Measurements from ENCODE around the gene FGF3.
A peak's percentile ranks its signal among the peaks of the same experiment; 100 is the strongest.

The FGF3 gene

DNA sequence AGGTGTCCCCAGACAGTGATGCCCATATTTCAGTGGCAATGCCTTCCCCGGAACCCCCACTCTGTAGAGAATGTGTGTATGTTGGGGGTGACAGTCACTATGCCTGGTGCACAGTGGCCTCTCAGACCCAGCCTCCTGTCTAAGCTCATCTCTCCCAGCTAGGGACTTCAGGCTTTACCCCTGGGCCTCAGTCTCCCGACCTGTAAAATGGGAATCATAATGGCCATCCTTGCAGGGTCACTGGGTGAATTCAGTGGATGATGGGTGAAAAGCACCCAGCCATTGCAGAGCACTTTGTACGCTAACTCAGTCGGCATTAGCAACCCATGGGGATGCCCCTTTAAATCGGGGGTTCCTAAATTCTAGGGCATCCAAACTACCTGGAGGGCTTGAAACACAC is 18.9 kb downstream of the FGF3 start:
- Histone ChIP-seq H3K9ac (ENCODE audit: low read length) (no peak overlapping the region), H3K4me3 (ENCODE audit: low read depth in 1 of 2, low read length in 2 of 2) (no peak overlapping the region), H3K36me3 (ENCODE audit: insufficient read depth, low read length) (no peaks in the 10 kb centered on the region), H3K27me3 (ENCODE audit: control insufficient read depth in 1 of 2, insufficient read depth in 2 of 2, low read length in 2 of 2) (peaks cover 0 to 9% of the 10 kb centered on the region in 2 donors), H3K9me3 (ENCODE audit: low read length) (no peaks in the 10 kb centered on the region), H3K4me1 (ENCODE audit: insufficient read depth, low read length) (no peaks in the 10 kb centered on the region), H3K27ac (ENCODE audit: low read depth, low read length) (no peak overlapping the region)

DNA sequence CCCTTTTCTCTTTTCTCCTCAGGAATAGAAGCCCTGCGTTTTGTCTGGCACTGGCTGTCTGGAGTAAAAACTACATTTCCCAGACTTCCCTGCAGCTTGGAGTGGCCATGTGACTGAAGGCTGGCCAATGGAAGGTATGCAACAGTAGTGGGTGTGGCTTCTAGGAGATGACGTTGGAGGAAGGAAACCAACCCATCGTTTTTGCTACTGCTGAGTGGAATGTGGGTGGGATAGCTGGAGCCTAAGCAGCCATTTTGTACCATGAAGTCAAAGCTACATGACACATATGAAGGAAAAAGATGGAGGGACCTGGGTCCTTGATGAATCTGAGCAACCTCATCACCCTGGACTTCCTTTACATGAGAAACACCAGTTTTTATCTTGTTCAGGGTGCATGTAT is 19.6 kb downstream of the FGF3 start:
- Histone ChIP-seq H3K4me3 (ENCODE audit: low read depth in 1 of 2, low read length in 2 of 2) (no peak overlapping the region), H3K9me3 (ENCODE audit: low read length) (no peaks in the 10 kb centered on the region), H3K9ac (ENCODE audit: low read length) (no peak overlapping the region), H3K36me3 (ENCODE audit: insufficient read depth, low read length) (no peaks in the 10 kb centered on the region), H3K27me3 (ENCODE audit: control insufficient read depth in 1 of 2, insufficient read depth in 2 of 2, low read length in 2 of 2) (peaks cover 0 to 9% of the 10 kb centered on the region in 2 donors), H3K4me1 (ENCODE audit: insufficient read depth, low read length) (no peaks in the 10 kb centered on the region), H3K27ac (ENCODE audit: low read depth, low read length) (no peak overlapping the region)

DNA sequence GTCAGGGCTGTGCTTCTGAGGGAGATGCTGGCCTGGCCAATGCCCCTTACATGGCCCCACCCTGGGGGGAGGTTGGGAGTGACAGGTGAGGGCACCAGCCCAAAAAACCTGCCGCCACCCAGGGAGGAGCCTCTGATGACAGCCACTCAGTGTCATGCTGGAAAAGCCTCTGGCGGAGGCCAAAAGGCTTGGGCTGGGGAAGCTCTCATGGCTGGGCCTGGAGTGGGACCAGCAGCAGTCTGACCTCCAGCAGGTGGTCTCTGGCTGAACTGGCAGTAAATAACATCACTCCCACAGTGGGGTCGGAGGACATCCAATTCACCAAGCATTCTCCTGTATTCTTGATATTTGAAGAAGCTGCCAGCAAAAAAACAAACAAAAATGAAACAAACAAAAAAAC is 20.1 kb downstream of the FGF3 start:
- Histone ChIP-seq H3K4me3 (ENCODE audit: low read depth in 1 of 2, low read length in 2 of 2) (no peak overlapping the region), H3K4me1 (ENCODE audit: insufficient read depth, low read length) (no peaks in the 10 kb centered on the region), H3K9me3 (ENCODE audit: low read length) (no peaks in the 10 kb centered on the region), H3K27ac (ENCODE audit: low read depth, low read length) (no peak overlapping the region), H3K9ac (ENCODE audit: low read length) (no peak overlapping the region), H3K36me3 (ENCODE audit: insufficient read depth, low read length) (no peaks in the 10 kb centered on the region), H3K27me3 (ENCODE audit: control insufficient read depth in 1 of 2, insufficient read depth in 2 of 2, low read length in 2 of 2) (peaks cover 0 to 9% of the 10 kb centered on the region in 2 donors)

DNA sequence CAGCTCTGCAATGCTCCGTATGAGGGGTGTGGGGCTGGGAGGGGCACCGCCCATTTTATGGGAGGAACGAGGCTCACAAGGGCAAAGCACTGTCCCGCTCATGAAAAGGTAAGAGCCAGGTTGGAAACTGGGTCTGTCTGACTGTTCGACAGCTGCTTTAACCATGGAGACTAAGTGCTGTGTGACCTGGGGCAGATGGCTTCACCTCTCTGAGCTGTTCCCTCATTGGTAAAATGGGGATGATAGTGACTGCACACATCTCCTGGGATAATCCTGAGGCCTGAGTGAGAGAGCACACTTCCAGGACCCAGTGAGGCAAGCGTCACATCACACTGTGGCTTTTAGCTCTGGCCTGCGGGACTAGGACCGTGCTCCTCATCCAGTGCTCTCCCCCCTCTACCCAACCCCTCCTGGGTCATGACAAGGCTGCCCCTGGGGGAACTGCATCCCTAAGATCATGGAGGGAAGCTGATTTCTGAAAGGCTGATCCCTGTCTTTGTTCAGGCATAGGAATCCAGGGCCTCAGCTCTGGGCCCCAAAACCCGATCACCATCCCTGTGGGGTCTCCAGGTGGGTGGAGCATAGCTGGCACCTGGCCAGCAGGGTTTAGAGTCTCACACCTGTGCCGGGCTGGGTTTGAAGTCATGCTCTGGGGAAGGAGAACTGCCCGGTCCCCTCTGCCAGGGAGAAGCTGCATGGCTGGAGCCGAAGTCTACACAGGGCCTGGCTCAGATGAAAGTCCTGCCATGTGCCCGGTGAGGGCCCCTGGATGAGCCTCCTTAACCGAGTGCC is 21.3 kb downstream of the FGF3 start:
- Histone ChIP-seq H3K27ac (ENCODE audit: low read depth, low read length) (no peak overlapping the region), H3K4me1 (ENCODE audit: insufficient read depth, low read length) (no peaks in the 10 kb centered on the region), H3K27me3 (ENCODE audit: control insufficient read depth in 1 of 2, insufficient read depth in 2 of 2, low read length in 2 of 2) (peaks cover 0 to 9% of the 10 kb centered on the region in 2 donors), H3K36me3 (ENCODE audit: insufficient read depth, low read length) (no peaks in the 10 kb centered on the region), H3K9me3 (ENCODE audit: low read length) (no peaks in the 10 kb centered on the region), H3K9ac (ENCODE audit: low read length) (no peak overlapping the region), H3K4me3 (ENCODE audit: low read depth in 1 of 2, low read length in 2 of 2) (no peak overlapping the region)

DNA sequence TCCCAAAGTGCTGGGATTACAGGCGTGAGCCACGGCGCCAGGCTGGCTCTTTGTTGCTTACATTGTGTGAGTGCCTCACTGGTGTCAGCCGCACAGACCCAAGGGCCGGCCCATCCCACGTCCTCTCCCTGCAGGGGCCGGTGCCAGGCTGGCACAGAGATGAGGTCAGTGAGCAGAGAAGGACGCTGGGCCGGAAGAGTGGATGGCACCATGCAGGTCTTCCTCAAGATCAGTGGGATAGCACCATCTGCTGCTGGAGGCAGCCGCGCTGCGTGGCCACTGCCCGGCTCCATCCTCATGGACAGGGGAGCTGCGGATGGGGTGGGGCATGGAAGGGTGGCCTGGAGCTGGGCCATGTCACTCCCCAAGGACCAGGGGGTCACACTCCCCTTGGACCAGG is 22.1 kb downstream of the FGF3 start:
- Histone ChIP-seq H3K4me3 (ENCODE audit: low read depth in 1 of 2, low read length in 2 of 2) (no peak overlapping the region), H3K4me1 (ENCODE audit: insufficient read depth, low read length) (no peaks in the 10 kb centered on the region), H3K9me3 (ENCODE audit: low read length) (no peaks in the 10 kb centered on the region), H3K9ac (ENCODE audit: low read length) (no peak overlapping the region), H3K27ac (ENCODE audit: low read depth, low read length) (no peak overlapping the region), H3K27me3 (ENCODE audit: control insufficient read depth in 1 of 2, insufficient read depth in 2 of 2, low read length in 2 of 2) (peaks cover 0 to 9% of the 10 kb centered on the region in 2 donors), H3K36me3 (ENCODE audit: insufficient read depth, low read length) (no peaks in the 10 kb centered on the region)

DNA sequence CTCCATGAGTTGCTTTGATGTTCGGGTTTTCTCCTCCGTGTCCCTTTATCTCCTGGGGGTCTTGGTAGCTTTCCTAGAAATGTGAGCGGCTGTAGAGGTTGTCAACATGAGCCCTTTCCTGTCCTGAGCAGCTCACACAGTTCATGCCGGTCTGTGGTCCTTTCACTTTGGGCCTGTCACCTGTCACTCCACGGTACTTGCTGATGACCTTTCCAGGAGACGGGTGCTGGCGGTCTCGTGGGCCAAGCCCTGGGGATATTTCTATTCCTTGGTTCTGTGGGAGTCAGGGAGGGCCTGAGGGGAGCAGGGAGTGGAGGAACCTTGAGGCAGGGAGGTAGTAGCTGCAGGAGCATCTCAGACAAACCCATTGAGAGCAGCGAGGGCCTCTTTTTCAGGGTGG is 23.2 kb downstream of the FGF3 start:
- peaks cover 2% of the 10 kb centered on the region for H3K4me1 ChIP-seq (ENCODE audit: insufficient read depth, low read length)
- peaks cover 0 to 4% of the 10 kb centered on the region in 2 donors for H3K27me3 ChIP-seq (ENCODE audit: control insufficient read depth in 1 of 2, insufficient read depth in 2 of 2, low read length in 2 of 2)
- no peak overlapping the region for H3K27ac ChIP-seq (ENCODE audit: low read depth, low read length)
- H3K9ac ChIP-seq (ENCODE audit: low read length): no peak overlapping the region
- no peak overlapping the region for H3K4me3 ChIP-seq (ENCODE audit: low read depth in 1 of 2, low read length in 2 of 2)
- H3K9me3 ChIP-seq (ENCODE audit: low read length): no peaks in the 10 kb centered on the region
- no peaks in the 10 kb centered on the region for H3K36me3 ChIP-seq (ENCODE audit: insufficient read depth, low read length)

DNA sequence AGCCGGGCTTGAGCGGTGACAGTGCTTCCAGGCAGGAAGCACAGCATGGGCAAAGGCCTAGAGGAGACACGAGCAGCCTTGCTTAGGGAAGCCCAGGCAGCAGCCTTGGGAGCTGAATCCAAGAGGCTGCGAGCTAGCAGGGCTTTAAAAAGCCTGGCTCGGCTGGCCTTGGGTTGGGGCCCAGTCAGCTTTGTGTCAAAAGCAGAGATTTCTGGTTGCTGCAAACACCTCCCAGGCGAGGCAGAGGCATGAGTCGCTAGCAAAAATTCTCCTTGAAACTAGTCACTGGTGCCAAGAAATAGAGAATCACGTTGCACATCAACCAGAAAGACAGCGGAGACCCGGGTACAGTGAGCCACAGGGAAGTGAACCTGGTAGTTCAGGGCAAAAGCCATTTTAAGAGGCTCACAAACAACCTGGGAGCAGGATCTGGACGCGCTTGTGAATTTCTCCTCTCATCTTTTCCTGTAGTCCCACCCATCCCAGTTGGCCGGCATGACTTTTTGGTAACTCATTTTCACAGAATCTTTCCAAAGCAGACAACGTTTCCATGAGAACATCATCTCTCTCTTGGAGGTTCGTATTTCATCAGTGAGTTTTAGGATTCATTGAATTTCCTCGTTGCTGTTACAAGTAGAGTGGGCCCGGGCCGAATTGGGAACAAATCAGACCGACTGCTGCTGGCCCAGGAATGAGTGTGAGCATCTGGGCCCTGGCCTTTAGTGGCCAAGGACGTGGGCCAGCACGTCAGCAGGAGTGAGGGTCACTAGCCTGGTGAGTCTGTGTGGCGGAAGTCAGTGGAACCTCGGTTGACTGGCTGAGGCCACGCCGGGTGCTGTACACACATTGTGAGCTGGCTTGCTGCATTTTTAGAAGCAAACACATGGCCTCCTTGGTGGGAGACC is 27.7 kb downstream of the FGF3 start:
- Histone ChIP-seq H3K36me3 (ENCODE audit: insufficient read depth, low read length) (no peaks in the 10 kb centered on the region), H3K9me3 (ENCODE audit: low read length) (no peaks in the 10 kb centered on the region), H3K4me1 (ENCODE audit: insufficient read depth, low read length) (peaks cover 7% of the 10 kb centered on the region), H3K27me3 (ENCODE audit: control insufficient read depth in 1 of 2, insufficient read depth in 2 of 2, low read length in 2 of 2) (no peaks in the 10 kb centered on the region), H3K27ac (ENCODE audit: low read depth, low read length) (peak overlapping the region; percentile 68), H3K9ac (ENCODE audit: low read length) (no peak overlapping the region), H3K4me3 (ENCODE audit: low read depth in 1 of 2, low read length in 2 of 2) (no peak overlapping the region)

DNA sequence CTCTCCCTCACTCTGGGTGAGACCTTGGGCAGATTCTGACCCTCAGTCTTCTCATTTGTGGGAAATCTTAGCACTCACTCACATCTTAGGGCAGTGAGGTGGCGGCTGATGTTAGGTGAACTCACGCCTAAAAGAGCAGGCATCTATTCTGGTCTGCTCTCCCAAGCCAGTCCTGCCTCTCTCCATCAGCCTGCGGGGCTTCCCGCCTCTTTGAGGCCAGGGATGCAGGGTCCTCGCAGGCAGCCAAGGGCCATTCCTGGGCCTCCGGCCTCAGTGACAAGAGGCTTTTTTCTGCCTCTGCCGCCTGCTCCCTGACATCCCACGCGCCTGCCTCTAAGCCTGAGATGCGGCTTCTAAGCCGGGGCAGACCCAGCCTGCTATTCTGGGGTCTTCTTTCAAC is 30.3 kb downstream of the FGF3 start:
- H3K9me3 ChIP-seq (ENCODE audit: low read length): no peaks in the 10 kb centered on the region
- H3K36me3 ChIP-seq (ENCODE audit: insufficient read depth, low read length): no peaks in the 10 kb centered on the region
- H3K4me1 ChIP-seq (ENCODE audit: insufficient read depth, low read length): peaks cover 7% of the 10 kb centered on the region
- H3K27ac ChIP-seq (ENCODE audit: low read depth, low read length): no peak overlapping the region
- no peaks in the 10 kb centered on the region for H3K27me3 ChIP-seq (ENCODE audit: control insufficient read depth in 1 of 2, insufficient read depth in 2 of 2, low read length in 2 of 2)
- no peak overlapping the region for H3K9ac ChIP-seq (ENCODE audit: low read length)
- H3K4me3 ChIP-seq (ENCODE audit: low read depth in 1 of 2, low read length in 2 of 2): no peak overlapping the region

DNA sequence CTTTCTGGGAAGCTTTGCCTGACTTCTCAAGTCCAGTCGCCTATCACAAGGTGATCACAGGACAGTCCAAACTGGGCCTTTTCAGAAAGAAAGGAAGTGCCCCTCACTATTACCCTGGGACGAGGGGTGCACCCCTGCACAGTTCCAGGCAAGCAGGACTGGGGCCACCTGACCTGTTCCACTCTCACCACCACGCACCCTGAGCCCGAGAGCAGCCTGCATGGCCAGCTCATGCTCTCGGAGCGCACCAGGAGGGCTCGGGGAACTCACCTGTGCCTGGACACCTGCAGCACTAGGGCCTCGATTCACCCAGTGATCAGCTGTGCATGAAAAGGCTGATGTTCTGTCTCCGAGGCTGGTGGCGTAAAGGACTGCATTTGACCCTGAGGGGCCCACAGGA is 31.3 kb downstream of the FGF3 start:
- H3K36me3 ChIP-seq (ENCODE audit: insufficient read depth, low read length): no peaks in the 10 kb centered on the region
- peaks cover 7% of the 10 kb centered on the region for H3K4me1 ChIP-seq (ENCODE audit: insufficient read depth, low read length)
- no peaks in the 10 kb centered on the region for H3K27me3 ChIP-seq (ENCODE audit: control insufficient read depth in 1 of 2, insufficient read depth in 2 of 2, low read length in 2 of 2)
- no peak overlapping the region for H3K9ac ChIP-seq (ENCODE audit: low read length)
- no peaks in the 10 kb centered on the region for H3K9me3 ChIP-seq (ENCODE audit: low read length)
- H3K27ac ChIP-seq (ENCODE audit: low read depth, low read length): no peak overlapping the region
- no peak overlapping the region for H3K4me3 ChIP-seq (ENCODE audit: low read depth in 1 of 2, low read length in 2 of 2)

DNA sequence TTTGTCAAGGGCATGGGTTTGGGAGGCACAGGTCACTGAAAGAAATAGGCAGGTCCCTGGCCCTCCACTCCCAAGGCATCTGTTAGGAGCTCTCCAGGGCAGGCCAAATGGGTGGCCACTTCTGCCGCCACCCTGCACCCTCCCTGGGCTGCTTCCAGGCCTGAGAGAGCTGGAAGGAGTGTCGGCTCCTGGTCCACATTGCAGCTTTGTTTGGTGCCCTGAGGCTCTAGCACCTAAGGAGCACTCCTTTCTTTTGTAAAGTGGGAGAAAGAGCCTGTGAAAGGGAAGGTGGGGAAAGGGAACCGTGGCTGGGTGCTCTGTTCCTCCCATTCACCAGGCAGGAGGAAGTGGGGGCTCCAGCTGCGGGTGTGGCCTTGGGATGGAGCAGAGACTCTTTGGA is 31.8 kb downstream of the FGF3 start:
- Histone ChIP-seq H3K4me3 (ENCODE audit: low read depth in 1 of 2, low read length in 2 of 2) (no peak overlapping the region), H3K27ac (ENCODE audit: low read depth, low read length) (no peak overlapping the region), H3K4me1 (ENCODE audit: insufficient read depth, low read length) (peaks cover 7% of the 10 kb centered on the region), H3K9ac (ENCODE audit: low read length) (no peak overlapping the region), H3K36me3 (ENCODE audit: insufficient read depth, low read length) (no peaks in the 10 kb centered on the region), H3K9me3 (ENCODE audit: low read length) (no peaks in the 10 kb centered on the region), H3K27me3 (ENCODE audit: control insufficient read depth in 1 of 2, insufficient read depth in 2 of 2, low read length in 2 of 2) (no peaks in the 10 kb centered on the region)

DNA sequence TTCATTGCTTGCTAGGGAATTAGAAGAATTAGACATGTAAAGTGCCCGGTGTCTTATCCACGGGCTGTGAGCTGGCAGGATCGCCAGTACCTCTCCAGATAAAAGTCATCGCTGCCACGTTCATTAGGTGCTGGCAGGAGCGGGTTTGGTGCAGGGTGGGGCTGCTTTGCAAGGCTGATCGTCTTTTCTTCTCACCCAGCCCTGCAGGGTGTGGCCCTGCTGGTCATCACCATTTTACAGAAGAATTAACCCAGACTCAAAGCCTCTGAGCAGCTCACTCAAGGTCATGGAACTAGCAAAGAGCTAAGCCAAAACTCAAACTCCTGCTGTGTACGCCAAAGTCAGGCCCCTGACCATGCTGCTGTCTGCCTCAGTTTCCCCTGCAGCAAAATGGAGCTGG is 38.0 kb downstream of the FGF3 start:
- H3K4me1 ChIP-seq (ENCODE audit: insufficient read depth, low read length): no peaks in the 10 kb centered on the region
- no peak overlapping the region for H3K27ac ChIP-seq (ENCODE audit: low read depth, low read length)
- no peak overlapping the region for H3K4me3 ChIP-seq (ENCODE audit: low read depth in 1 of 2, low read length in 2 of 2)
- no peaks in the 10 kb centered on the region for H3K9me3 ChIP-seq (ENCODE audit: low read length)
- no peak overlapping the region for H3K9ac ChIP-seq (ENCODE audit: low read length)
- H3K27me3 ChIP-seq (ENCODE audit: control insufficient read depth in 1 of 2, insufficient read depth in 2 of 2, low read length in 2 of 2): peaks cover 0 to 7% of the 10 kb centered on the region in 2 donors
- H3K36me3 ChIP-seq (ENCODE audit: insufficient read depth, low read length): no peaks in the 10 kb centered on the region

Data from muscle layer of colon (tissue), 2 donors.